Neuronal stem cell (in vitro differentiated cells): ENCODE measurements around the gene PTGES2.
A peak's percentile ranks its signal among the peaks of the same experiment; 100 is the strongest.

Experiments used
- DNase-seq: peaks from one replicate; pipeline ENCODE4 v3.0.0-alpha.2; 2013; ENCODE audit warnings: low spot score
- H2AFZ ChIP-seq: one replicate; pipeline ENCODE4 v1.6.1; 2013; ENCODE audit warnings: mild to moderate bottlenecking, low read length, inconsistent platforms
- H2AK5ac ChIP-seq: 2 replicates; pipeline ENCODE4 v1.6.1; 2013; ENCODE audit warnings: low read depth, mild to moderate bottlenecking, inconsistent platforms, low read length, moderate library complexity, mixed read lengths
- H2BK120ac ChIP-seq: 2 replicates; pipeline ENCODE4 v1.6.1; 2013; ENCODE audit warnings: low read depth, mild to moderate bottlenecking, inconsistent platforms, low read length, moderate library complexity, mixed read lengths
- H2BK12ac ChIP-seq: one replicate; pipeline ENCODE4 v1.6.1; 2013; ENCODE audit warnings: low read length, inconsistent platforms
- H2BK15ac ChIP-seq: 2 replicates; pipeline ENCODE4 v1.6.1; 2013; ENCODE audit warnings: mild to moderate bottlenecking, low read length, inconsistent platforms, mixed read lengths
- H2BK5ac ChIP-seq: one replicate; pipeline ENCODE4 v1.6.1; 2013; ENCODE audit warnings: inconsistent platforms, mild to moderate bottlenecking, low read length, moderate library complexity
- H3K14ac ChIP-seq: one replicate; pipeline ENCODE4 v1.6.1; 2013; ENCODE audit warnings: low read length, inconsistent platforms
- H3K18ac ChIP-seq: 2 replicates; pipeline ENCODE4 v1.6.1; 2013; ENCODE audit warnings: low read length, inconsistent platforms
- H3K23ac ChIP-seq: 2 replicates; pipeline ENCODE4 v1.6.1; 2013; ENCODE audit warnings: low read depth, mild to moderate bottlenecking, mixed read lengths, low read length, inconsistent platforms; ENCODE audit not compliant: poor library complexity
- H3K27ac ChIP-seq: replicated peaks from 3 replicates; pipeline ENCODE4 v1.5.1; 2013; ENCODE audit warnings: low read length, inconsistent platforms
- H3K27me3 ChIP-seq, 3 experiments: 2 replicates each; pipeline ENCODE4 v1.6.1; 2013; ENCODE audit warnings: low read length in 3 of 3, mild to moderate bottlenecking in 2 of 3, inconsistent platforms in 1 of 3, low read depth in 1 of 3, mixed read lengths in 1 of 3, moderate library complexity in 1 of 3; ENCODE audit not compliant: control insufficient read depth in 3 of 3, insufficient read depth in 3 of 3
- H3K36me3 ChIP-seq, 2 donors: replicated peaks in 1 of 2; 2 replicates each; pipeline ENCODE4 v1.6.1; 2013; ENCODE audit warnings: low read length in 2 of 2; ENCODE audit not compliant: control insufficient read depth in 2 of 2, insufficient read depth in 2 of 2
- H3K4ac ChIP-seq: 2 replicates; pipeline ENCODE4 v1.6.1; 2013; ENCODE audit warnings: inconsistent platforms, mild to moderate bottlenecking, low read length, moderate library complexity
- H3K4me1 ChIP-seq, 2 donors: 1 replicate in 1 of 2; 2 replicates in 1 of 2; pipeline ENCODE4 v1.6.1; 2013; ENCODE audit warnings: low read length in 2 of 2, low read depth in 1 of 2; ENCODE audit not compliant: control insufficient read depth in 2 of 2, insufficient read depth in 1 of 2
- H3K4me2 ChIP-seq: one replicate; pipeline ENCODE4 v1.6.1; 2013; ENCODE audit warnings: mild to moderate bottlenecking, low read length, inconsistent platforms; ENCODE audit not compliant: insufficient read depth, poor library complexity, severe bottlenecking
- H3K4me3 ChIP-seq, 2 donors: 2 replicates each; pipeline ENCODE4 v1.5.1; 2013; ENCODE audit warnings: low read length in 2 of 2, mild to moderate bottlenecking in 2 of 2, inconsistent platforms in 1 of 2, moderate library complexity in 1 of 2
- H3K79me1 ChIP-seq: one replicate; pipeline ENCODE4 v1.6.1; 2013; ENCODE audit warnings: low read depth, mild to moderate bottlenecking, inconsistent platforms, low read length, moderate library complexity
- H3K9ac ChIP-seq: one replicate; pipeline ENCODE4 v1.6.1; 2013; ENCODE audit warnings: mild to moderate bottlenecking, low read depth, low read length, inconsistent platforms; ENCODE audit not compliant: poor library complexity
- H3K9me3 ChIP-seq, 2 donors: replicated peaks in 1 of 2; 2 replicates each; pipeline versions ENCODE3 to v1.6.1; 2013; ENCODE audit warnings: low read length in 2 of 2, mild to moderate bottlenecking in 2 of 2, inconsistent platforms in 1 of 2, low read depth in 1 of 2, mixed read lengths in 1 of 2, moderate library complexity in 1 of 2; ENCODE audit not compliant: control insufficient read depth in 2 of 2, insufficient read depth in 1 of 2
- H4K8ac ChIP-seq: one replicate; pipeline ENCODE4 v1.6.1; 2013; ENCODE audit warnings: low read depth, mild to moderate bottlenecking, inconsistent platforms, low read length, moderate library complexity
- H4K91ac ChIP-seq: one replicate; pipeline ENCODE4 v1.6.1; 2013; ENCODE audit warnings: low read length, low read depth, mild to moderate bottlenecking, inconsistent platforms; ENCODE audit not compliant: poor library complexity
- WGBS, 2 donors: extraction: QIAGEN DNeasy Blood & Tissue Kit; methylation state at CpG; one replicate each; pipeline ENCODE4 v1.1.7; 2013; ENCODE audit warnings: missing lambda C conversion rate in 2 of 2, mixed read lengths in 1 of 2; ENCODE audit not compliant: insufficient read length in 2 of 2, insufficient replicate concordance in 1 of 2; ENCODE audit errors: extremely low coverage in 2 of 2; 5-methylcytosine and 5-hydroxymethylcytosine counted together

Gene PTGES2

GRCh38 chr9:128124451-128124850 lies 3.1 kb downstream of the PTGES2 start:
- Histone ChIP-seq H3K4me2 (no peak overlapping the region), H3K9ac (no peak overlapping the region), H2BK12ac (no peak overlapping the region), H3K27ac (no peak overlapping the region), H3K36me3 (peaks cover 22 to 47% of the 10 kb centered on the region in 2 donors), H3K9me3 (peaks cover 7% of the 10 kb centered on the region in 2 donors), H3K27me3 (peaks cover 0 to 6% (median 0%) of the 10 kb centered on the region in 3 experiments), H3K23ac (peak overlapping the region; percentile 2), H2BK5ac (no peak overlapping the region), H2BK120ac (no peak overlapping the region), H4K8ac (no peak overlapping the region), H3K4me3 (no peak overlapping the region), H2BK15ac (no peak overlapping the region), H3K18ac (peak overlapping the region; percentile 64), H3K79me1 (peaks cover 11% of the 10 kb centered on the region), H2AFZ (no peak overlapping the region), H3K4me1 (peaks cover 5 to 13% of the 10 kb centered on the region in 2 donors), H3K4ac (no peak overlapping the region), H3K14ac (no peak overlapping the region), H4K91ac (no peak overlapping the region), H2AK5ac (no peak overlapping the region)
- WGBS, 2 donors = no CpG with 5 or more reads among the region's 8 CpGs
- DNase-seq = no peak

- no peak for DNase-seq
These were observed 4.0 kb downstream of the PTGES2 start for GRCh38 chr9:128123451-128124080.

GRCh38 chr9:128122809-128123175 lies 4.7 kb downstream of the PTGES2 start:
- no peak overlapping the region for H2BK5ac ChIP-seq
- H3K36me3 ChIP-seq = peaks cover 22 to 47% of the 10 kb centered on the region in 2 donors
- no peak overlapping the region for H4K91ac ChIP-seq
- H3K9me3 ChIP-seq = no peaks in the 10 kb centered on the region
- no peak overlapping the region for H2AFZ ChIP-seq
- H3K4me3 ChIP-seq = no peak overlapping the region
- no peak overlapping the region for H3K18ac ChIP-seq
- WGBS, 2 donors = no CpG with 5 or more reads among the region's 24 CpGs
- H2BK12ac ChIP-seq = no peak overlapping the region
- no peak for DNase-seq
- H3K9ac ChIP-seq = peak overlapping the region; percentile 21
- H3K27me3 ChIP-seq = no peaks in the 10 kb centered on the region
- peaks cover 7% of the 10 kb centered on the region for H3K79me1 ChIP-seq
- no peak overlapping the region for H4K8ac ChIP-seq
- H3K4me2 ChIP-seq = no peak overlapping the region
- H3K14ac ChIP-seq = peak overlapping the region; percentile 38
- no peak overlapping the region for H2BK120ac ChIP-seq
- H3K4ac ChIP-seq = no peak overlapping the region
- H3K27ac ChIP-seq = no peak overlapping the region
- no peak overlapping the region for H3K23ac ChIP-seq
- no peak overlapping the region for H2BK15ac ChIP-seq
- no peak overlapping the region for H2AK5ac ChIP-seq
- H3K4me1 ChIP-seq = peaks cover 4 to 15% of the 10 kb centered on the region in 2 donors

More at GRCh38 chr9:128123451-128124080, 4.0 kb downstream of the PTGES2 start:
- H3K18ac ChIP-seq = no peak overlapping the region
- H2BK5ac ChIP-seq = no peak overlapping the region
- no peak overlapping the region for H4K91ac ChIP-seq
- no peak overlapping the region for H2BK120ac ChIP-seq
- no peak overlapping the region for H3K23ac ChIP-seq
- no peak overlapping the region for H3K9ac ChIP-seq
- H3K79me1 ChIP-seq = peaks cover 7% of the 10 kb centered on the region
- H3K4me3 ChIP-seq = no peak overlapping the region
- H2AK5ac ChIP-seq = no peak overlapping the region
- WGBS, 2 donors = no CpG with 5 or more reads among the region's 21 CpGs
- no peak overlapping the region for H3K14ac ChIP-seq
- no peak overlapping the region for H2BK15ac ChIP-seq
- H3K4ac ChIP-seq = no peak overlapping the region
- H2AFZ ChIP-seq = no peak overlapping the region
- H3K4me2 ChIP-seq = no peak overlapping the region
- no peaks in the 10 kb centered on the region for H3K9me3 ChIP-seq
- peaks cover 0 to 2% (median 0%) of the 10 kb centered on the region in 3 experiments for H3K27me3 ChIP-seq
- H3K36me3 ChIP-seq = peaks cover 22 to 47% of the 10 kb centered on the region in 2 donors
- peaks cover 2 to 11% of the 10 kb centered on the region in 2 donors for H3K4me1 ChIP-seq
- no peak overlapping the region for H3K27ac ChIP-seq
- H4K8ac ChIP-seq = no peak overlapping the region
- H2BK12ac ChIP-seq = peak overlapping the region; percentile 41

- no peak overlapping the region for H2BK15ac ChIP-seq
- no peak overlapping the region for H2BK12ac ChIP-seq
- no CpG with 5 or more reads among the region's 27 CpGs for WGBS, 2 donors
- H3K23ac ChIP-seq = no peak overlapping the region
- H2AFZ ChIP-seq = no peak overlapping the region
- no peak overlapping the region for H2BK120ac ChIP-seq
- no peak overlapping the region for H3K4me2 ChIP-seq
- H3K27me3 ChIP-seq = no peaks in the 10 kb centered on the region
- H3K36me3 ChIP-seq = peaks cover 22 to 47% of the 10 kb centered on the region in 2 donors
- no peak overlapping the region for H3K18ac ChIP-seq
- no peak overlapping the region for H4K91ac ChIP-seq
- peaks cover 7% of the 10 kb centered on the region for H3K79me1 ChIP-seq
- H2AK5ac ChIP-seq = no peak overlapping the region
- no peak for DNase-seq
- no peak overlapping the region for H2BK5ac ChIP-seq
- peaks cover 4 to 15% of the 10 kb centered on the region in 2 donors for H3K4me1 ChIP-seq
- H3K4ac ChIP-seq = no peak overlapping the region
- H3K9me3 ChIP-seq = no peaks in the 10 kb centered on the region
- H3K14ac ChIP-seq = no peak overlapping the region
- no peak overlapping the region for H3K4me3 ChIP-seq
- H3K27ac ChIP-seq = no peak overlapping the region
- no peak overlapping the region for H4K8ac ChIP-seq
- H3K9ac ChIP-seq = no peak overlapping the region
These were observed 5.4 kb downstream of the PTGES2 start for GRCh38 chr9:128121924-128122808.
